Gastrocnemius medialis (tissue), 4 donors: ENCODE measurements around the gene C3orf52. TPM values are rescaled to one million over a fixed set of nuclear protein-coding genes. Genes with fewer than 3 reads are reported as not detected.

ENCODE experiments used
- ATAC-seq, 2 donors: fragments of 150-250 bp; one replicate each; pipeline ENCODE4 v1.9.1; 2016
- DNase-seq, 2 donors: peaks; one replicate each; pipeline ENCODE4 v3.0.0-alpha.2; 2019
- H3K27ac ChIP-seq, 4 donors: fragments of 200-600 bp; sonication (generic); 1 replicate in 1 of 4; 2 replicates in 3 of 4; pipeline ENCODE4 v1.5.1; 2016 to 2018; ENCODE audit warnings: mild to moderate bottlenecking in 2 of 4, moderate library complexity in 1 of 4
- H3K27me3 ChIP-seq, 3 donors: fragments of 200-600 bp; sonication (generic) in 2 of 3; 1 replicate in 1 of 3; 2 replicates in 2 of 3; pipeline versions ENCODE4 v1.5.1 to v1.6.0; 2016 to 2019; ENCODE audit warnings: mild to moderate bottlenecking in 1 of 3, moderate library complexity in 1 of 3
- H3K36me3 ChIP-seq, 2 donors: fragments of 200-600 bp; sonication (generic) in 1 of 2; one replicate each; pipeline ENCODE4 v1.5.1; 2017 to 2018
- H3K4me1 ChIP-seq, 2 donors: fragments of 200-600 bp; sonication (generic) in 1 of 2; one replicate each; pipeline ENCODE4 v1.5.1; 2016 to 2017; ENCODE audit warnings: mild to moderate bottlenecking in 2 of 2
- H3K4me3 ChIP-seq, 4 donors: fragments of 200-600 bp; sonication (generic) in 3 of 4; 1 replicate in 1 of 4; 2 replicates in 3 of 4; pipeline ENCODE4 v1.5.1; 2016 to 2019; ENCODE audit warnings: mild to moderate bottlenecking in 2 of 4
- H3K9me3 ChIP-seq, 3 donors: fragments of 200-600 bp; sonication (generic) in 2 of 3; 1 replicate in 1 of 3; 2 replicates in 2 of 3; pipeline ENCODE4 v1.5.1; 2016 to 2019
- CTCF ChIP-seq, 5 experiments: fragments of 450-650 bp in 3 of 5; fragments of 200-600 bp in 2 of 5; sonication (generic) in 2 of 5; IDR thresholded peaks in 4 of 5; conservative IDR thresholded peaks in 1 of 5; 1 replicate in 4 of 5; 2 replicates in 1 of 5; pipeline ENCODE4 v1.5.1; 2016 to 2019; ENCODE audit warnings: antibody characterized with exemption in 5 of 5, mild to moderate bottlenecking in 3 of 5, moderate library complexity in 3 of 5
- POLR2A ChIP-seq, 2 donors: fragments of 450-650 bp; IDR thresholded peaks; one replicate each; pipeline ENCODE4 v1.6.1; 2017; ENCODE audit warnings: antibody characterized with exemption in 2 of 2, mild to moderate bottlenecking in 2 of 2, moderate library complexity in 2 of 2
- in situ Hi-C, 4 donors: fragments of 200-750 bp; cut with MboI; loops; one replicate each; pipeline versions ENCODE4 v1.15.0 to v1.8.0; 2017; ENCODE audit warnings: low sequenced_read_pairs in 4 of 4
- intact Hi-C: fragments of 100-400 bp; cut with DNase I; formaldehyde crosslinking; loops from one replicate; pipeline ENCODE4 v1.15.1; 2023; ENCODE audit warnings: low total_unique reads
- total RNA-seq, 4 donors: library from RNA; depleted of rRNA; stranded (reverse); fragments of >200 nt; gene quantifications; one replicate each; pipeline versions ENCODE4 v1.1.0 to v1.2.3, GENCODE V29; 2016

C3orf52 gene
- total RNA-seq, 4 donors from 2014 or later = 0.39 to 1.1 (median 0.82) TPM

DNA sequence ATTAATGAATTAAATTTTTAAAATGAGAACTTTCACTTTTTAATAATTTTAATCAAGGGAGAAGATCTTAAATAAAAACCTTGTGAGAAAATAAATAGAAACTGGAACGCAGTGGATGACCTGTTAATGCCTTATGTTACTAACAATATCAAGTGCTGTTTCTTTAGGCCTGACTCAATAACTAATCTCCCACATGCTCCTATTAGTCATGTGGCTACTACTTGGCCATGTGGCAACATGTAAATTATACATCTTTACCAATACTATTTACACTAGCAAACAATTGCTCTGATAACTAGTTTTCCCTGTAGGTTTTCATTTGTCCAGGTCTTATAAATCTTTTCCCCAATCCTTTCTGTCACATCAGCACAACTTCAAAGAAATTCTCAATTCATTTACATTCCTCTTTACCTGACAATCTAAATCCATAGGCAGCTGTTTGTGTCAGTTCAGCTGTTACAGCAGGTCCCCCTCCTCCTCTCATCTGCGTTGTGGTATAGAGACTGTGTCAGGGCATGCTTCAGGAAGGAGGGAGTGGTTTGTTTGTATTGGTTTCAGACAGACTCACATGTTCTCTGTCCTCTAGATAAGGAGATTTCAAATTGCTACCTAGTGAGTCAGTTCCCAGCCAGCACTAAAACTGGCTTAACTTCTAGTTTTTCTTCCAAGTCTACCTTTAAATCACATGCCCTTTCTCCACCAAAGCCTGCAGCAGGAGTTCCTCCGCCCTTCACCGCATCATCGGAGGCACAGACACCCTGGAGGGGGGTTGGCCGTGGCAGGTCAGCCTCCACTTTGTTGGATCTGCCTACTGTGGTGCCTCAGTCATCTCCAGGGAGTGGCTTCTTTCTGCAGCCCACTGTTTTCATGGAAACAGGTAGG, 11.3 kb upstream of the C3orf52 start:
- Histone ChIP-seq H3K9me3 (no peaks in the 10 kb centered on the region), H3K27me3 (no peaks in the 10 kb centered on the region), H3K4me3 (no peak overlapping the region), H3K4me1 (no peaks in the 10 kb centered on the region), H3K27ac (no peak overlapping the region), H3K36me3 (no peaks in the 10 kb centered on the region)
- TF ChIP-seq POLR2A (IDR thresholded peaks at IDR 0.05) = no peak
- TF ChIP-seq CTCF (IDR thresholded peaks at IDR 0.05 in 4 of 5, conservative IDR thresholded peaks at IDR 0.05 in 1 of 5) = no peak
- intact Hi-C loops = no loop called here
- no peak for DNase-seq
- no peak for ATAC-seq
- in situ Hi-C loops = no loop called here

DNA sequence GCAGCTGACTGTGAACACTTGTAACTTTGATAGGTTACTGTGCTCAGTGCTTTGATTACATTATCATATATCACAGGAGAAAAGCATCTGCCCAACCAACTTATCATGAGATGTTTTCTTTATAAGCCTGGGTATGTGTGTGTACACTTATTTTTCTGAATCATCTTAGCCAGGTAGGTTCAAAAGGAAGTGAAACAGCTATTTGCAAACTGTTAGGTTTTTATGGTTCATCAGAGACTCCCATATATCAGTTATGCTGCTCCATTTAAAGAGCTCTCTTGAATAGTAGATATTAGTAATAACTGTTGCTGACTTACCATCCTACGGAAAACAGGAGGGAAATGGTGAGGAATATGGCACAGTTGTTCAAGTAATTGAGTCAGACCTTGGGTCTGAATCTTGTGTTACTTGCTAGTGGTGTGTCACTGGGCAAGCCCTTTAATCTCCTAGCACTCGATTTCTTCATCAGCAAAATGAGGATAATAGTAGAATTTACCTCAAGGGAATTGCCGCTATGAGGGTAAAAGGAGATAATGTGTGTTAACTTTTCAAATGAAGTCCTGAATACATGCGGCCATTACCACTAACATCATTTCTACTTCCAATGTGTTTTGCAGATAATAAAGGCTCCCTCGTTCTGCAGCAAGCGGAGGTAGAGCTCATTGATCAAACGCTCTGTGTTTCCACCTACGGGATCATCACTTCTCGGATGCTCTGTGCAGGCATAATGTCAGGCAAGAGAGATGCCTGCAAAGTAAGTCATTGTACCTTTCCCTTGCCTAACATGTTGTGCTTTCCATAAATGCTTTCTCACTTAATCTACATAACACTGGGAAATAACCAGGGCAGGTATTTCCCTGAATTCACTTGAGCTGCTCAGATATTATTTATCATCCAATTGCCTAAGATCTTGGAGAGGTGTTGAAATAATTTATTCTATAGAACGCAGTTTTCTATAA, 7.8 kb upstream of the C3orf52 start:
- Histone ChIP-seq H3K4me3 (no peak overlapping the region), H3K4me1 (no peaks in the 10 kb centered on the region), H3K9me3 (no peaks in the 10 kb centered on the region), H3K27me3 (no peaks in the 10 kb centered on the region), H3K36me3 (no peaks in the 10 kb centered on the region), H3K27ac (no peak overlapping the region)
- ATAC-seq = no peak
- intact Hi-C loops (no loop called here), in situ Hi-C loops (no loop called here)
- no peak for DNase-seq
- TF ChIP-seq CTCF (IDR thresholded peaks at IDR 0.05 in 4 of 5, conservative IDR thresholded peaks at IDR 0.05 in 1 of 5) = no peak
- no peak for TF ChIP-seq POLR2A (IDR thresholded peaks at IDR 0.05)

DNA sequence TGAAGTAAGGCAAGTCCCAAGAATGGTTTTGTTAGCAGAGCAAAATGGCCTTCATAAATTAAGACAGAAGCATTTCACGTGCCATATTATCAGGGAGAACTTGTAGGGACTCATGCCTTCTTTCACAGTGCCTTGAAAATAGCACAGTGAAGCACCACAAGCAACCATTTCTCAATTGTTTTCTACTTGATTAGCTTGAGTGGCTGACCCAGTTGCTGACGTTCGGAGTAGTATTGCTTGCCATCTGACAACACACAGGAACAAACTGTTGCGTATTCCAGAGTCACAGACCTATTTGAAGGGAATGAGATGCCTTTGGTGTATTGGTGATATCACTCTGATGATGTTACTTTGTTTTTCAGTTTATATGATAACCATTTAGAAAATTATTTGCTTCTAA, 3.0 kb upstream of the C3orf52 start:
- Histone ChIP-seq H3K27me3 (no peaks in the 10 kb centered on the region), H3K4me1 (peaks cover 0 to 5% of the 10 kb centered on the region in 2 donors), H3K9me3 (no peaks in the 10 kb centered on the region), H3K36me3 (no peaks in the 10 kb centered on the region), H3K27ac (no peak overlapping the region), H3K4me3 (no peak overlapping the region)
- no peak for TF ChIP-seq POLR2A (IDR thresholded peaks at IDR 0.05)
- TF ChIP-seq CTCF (IDR thresholded peaks at IDR 0.05 in 4 of 5, conservative IDR thresholded peaks at IDR 0.05 in 1 of 5) = no peak
- ATAC-seq (no peak), DNase-seq (no peak)
- intact Hi-C loops = no loop called here
- in situ Hi-C loops = no loop called here

- H3K4me3 ChIP-seq = peak overlapping the region in 1 of 4 donors; percentile 85
- DNase-seq = no peak
- intact Hi-C loops = no loop called here
- in situ Hi-C loops = no loop called here
- ATAC-seq = no peak
- H3K27me3 ChIP-seq = no peaks in the 10 kb centered on the region
- H3K27ac ChIP-seq = no peak overlapping the region
- H3K4me1 ChIP-seq = peaks cover 0 to 5% of the 10 kb centered on the region in 2 donors
- TF ChIP-seq CTCF (IDR thresholded peaks at IDR 0.05 in 4 of 5, conservative IDR thresholded peaks at IDR 0.05 in 1 of 5) (no peak), POLR2A (IDR thresholded peaks at IDR 0.05) (no peak)
- no peaks in the 10 kb centered on the region for H3K9me3 ChIP-seq
- no peaks in the 10 kb centered on the region for H3K36me3 ChIP-seq
Observed at GRCh38 chr3:112084980-112085705, 1.0 kb upstream of the C3orf52 start.
